ENCODE results near the gene KAZN.

KAZN gene

DNA sequence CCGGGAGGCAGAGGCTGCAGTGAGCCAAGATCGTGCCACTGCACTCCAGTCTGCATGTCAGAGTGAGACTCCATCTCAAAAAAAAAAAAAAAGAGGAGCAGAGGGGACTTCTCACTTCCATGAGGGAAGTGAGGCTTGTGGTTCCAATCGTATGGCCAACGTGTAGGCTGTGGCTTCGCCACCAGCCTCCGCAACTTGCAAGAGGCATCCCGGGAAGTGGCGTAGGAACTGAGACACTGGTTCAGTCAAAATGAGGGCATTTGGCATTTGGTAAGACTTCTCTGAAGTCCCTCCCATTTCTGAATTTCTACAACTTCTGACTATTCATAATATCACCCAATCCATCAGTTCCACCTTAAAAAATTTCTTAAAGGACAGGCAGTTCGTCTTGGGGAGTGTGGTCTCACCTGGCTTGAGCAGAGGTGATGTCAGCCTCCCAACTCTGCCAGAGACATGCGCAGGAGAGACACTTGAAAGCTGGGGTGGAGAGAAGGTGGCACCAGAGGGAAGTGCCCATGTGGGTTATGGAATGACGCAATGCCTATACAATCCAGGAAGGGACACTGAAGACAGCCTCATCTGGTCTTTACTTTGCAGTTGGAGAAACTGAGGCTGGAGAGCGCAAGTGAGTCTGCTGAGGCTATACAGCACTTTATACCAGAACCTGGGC, 17.2 kb downstream of the KAZN start:
- no peak for DNase-seq

DNA sequence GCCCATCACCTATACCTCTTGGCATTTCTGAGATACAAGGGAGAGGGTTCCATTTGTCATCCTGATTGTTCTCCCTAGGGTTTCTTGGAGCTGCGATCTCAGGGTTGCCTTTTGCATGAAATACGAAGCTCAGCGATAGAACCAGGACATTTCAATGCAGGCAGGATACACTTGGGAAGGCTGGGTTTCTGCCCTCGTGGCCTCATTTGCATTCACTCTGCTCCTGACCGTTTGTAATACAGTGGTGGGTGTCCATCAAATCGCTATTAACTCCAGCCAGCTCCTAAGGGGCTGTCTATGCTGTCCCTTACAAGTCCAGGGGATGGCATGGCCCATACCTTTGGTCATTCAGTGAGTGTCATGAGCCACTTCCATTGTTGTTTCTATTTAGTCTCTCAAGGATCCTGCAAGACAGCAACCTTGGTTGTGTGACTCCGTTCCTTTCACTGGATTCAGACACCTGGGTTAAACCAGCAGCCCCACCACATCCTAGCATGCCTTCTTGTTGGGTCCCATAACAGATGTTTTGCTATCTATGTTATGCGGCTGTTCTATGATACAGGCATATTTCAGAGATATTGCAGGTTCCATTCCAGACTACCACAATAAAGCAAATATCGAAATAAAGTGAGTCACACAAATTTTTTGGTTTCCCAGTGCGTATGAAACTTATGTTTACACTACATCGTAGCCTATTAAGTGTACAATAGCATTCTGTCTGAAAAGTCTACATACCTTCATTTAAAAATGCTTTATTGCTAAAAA, 18.3 kb downstream of the KAZN start:
- no peak for DNase-seq

DNA sequence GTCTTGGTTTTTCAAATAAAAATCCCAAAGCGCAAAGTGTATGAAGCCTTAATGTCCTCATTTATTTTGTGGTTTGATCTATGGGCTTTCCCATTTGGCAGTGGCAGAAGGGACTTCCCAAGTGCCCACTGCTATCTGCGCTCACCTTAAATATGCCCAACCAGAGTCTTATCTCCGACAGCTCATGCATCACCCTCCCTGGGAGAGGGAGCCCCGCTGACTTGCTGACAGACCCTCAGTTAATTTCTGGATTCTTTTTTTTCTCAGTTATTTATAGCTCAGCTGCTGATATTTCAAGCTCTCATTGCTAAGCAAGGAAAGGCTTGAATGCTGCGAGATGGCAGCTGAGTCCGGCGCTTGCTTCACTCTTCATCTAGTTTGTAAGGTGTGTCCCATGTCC, 19.3 kb downstream of the KAZN start:
- DNase-seq, result no peak

DNA sequence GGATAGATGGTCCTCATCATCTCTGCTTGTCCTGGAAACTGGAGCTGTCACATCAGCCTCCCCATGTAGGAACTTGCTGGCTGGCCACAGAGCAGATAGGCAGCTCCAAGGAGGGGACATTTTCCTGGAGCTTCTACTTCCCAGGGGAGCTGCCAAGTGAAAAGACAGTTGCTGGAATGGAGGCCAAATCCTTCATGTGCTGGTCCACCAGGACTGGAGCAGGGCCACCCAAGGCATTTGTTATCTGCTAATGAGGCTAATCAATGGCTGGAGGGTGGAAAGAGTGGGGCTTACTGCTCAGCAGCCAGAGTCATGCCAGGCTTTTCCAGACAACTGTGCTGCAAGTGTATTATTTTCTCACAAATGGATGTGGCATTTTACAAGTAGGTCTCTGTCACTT, 22.5 kb downstream of the KAZN start:
- no peak for DNase-seq

DNA sequence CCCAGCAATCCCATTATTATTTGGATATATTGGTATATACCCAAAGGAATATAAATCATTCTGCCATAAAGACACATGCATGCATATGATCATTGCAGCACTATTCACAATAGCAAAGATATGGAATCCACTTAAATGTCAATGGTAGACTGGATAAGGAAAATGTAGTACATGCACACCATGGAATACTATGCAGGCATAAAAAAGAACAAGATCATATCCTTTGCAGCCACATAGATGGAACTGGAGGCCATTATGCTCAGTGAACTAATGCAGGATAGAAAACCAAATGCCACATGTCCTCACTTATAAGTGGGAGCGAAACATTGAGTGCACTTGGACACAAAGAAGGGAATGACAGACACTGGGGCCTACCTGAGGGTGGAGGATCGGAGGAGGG, 24.6 kb downstream of the KAZN start:
- no peak for DNase-seq

- DNase-seq, result no peak
Observed at GRCh38 chr1:14624941-14625340, 26.5 kb downstream of the KAZN start.

DNA sequence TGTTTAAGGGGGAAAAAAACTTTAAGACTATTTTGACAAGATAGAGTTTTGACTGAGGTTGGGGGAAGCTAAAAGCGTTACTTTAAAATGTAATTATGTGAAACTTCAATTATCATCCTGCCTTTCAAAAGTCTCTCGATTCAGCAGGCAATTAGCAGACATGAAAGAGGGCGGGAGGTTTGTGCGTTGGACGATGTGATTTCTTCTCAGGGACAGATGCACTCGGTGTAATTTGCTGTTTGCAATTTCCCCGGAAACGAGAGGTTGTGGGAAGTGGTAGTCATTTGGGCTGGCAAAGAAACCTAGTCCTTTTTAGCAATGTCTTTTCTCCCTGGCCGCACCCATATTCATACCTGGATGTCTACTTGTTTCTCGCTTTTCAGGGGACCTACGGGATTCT, 27.1 kb downstream of the KAZN start:
- no peak for DNase-seq

- DNase-seq, result no peak
Observed at GRCh38 chr1:14625996-14626395, 27.5 kb downstream of the KAZN start.

- no peak for DNase-seq
Observed at GRCh38 chr1:14626869-14627607, 28.6 kb downstream of the KAZN start.

GRCh38 chr1:14627608-14628489, 29.4 kb downstream of the KAZN start:
- DNase-seq, result no peak

GRCh38 chr1:14629363-14630014, 31.0 kb downstream of the KAZN start:
- DNase-seq, result no peak

GRCh38 chr1:14630986-14631385, 32.5 kb downstream of the KAZN start:
- DNase-seq, result no peak

- DNase-seq, result no peak
Observed at GRCh38 chr1:14631421-14631820, 32.9 kb downstream of the KAZN start.

GRCh38 chr1:14634486-14634885, 36.0 kb downstream of the KAZN start:
- no peak for DNase-seq

GRCh38 chr1:14635421-14635820, 36.9 kb downstream of the KAZN start:
- no peak for DNase-seq

DNA sequence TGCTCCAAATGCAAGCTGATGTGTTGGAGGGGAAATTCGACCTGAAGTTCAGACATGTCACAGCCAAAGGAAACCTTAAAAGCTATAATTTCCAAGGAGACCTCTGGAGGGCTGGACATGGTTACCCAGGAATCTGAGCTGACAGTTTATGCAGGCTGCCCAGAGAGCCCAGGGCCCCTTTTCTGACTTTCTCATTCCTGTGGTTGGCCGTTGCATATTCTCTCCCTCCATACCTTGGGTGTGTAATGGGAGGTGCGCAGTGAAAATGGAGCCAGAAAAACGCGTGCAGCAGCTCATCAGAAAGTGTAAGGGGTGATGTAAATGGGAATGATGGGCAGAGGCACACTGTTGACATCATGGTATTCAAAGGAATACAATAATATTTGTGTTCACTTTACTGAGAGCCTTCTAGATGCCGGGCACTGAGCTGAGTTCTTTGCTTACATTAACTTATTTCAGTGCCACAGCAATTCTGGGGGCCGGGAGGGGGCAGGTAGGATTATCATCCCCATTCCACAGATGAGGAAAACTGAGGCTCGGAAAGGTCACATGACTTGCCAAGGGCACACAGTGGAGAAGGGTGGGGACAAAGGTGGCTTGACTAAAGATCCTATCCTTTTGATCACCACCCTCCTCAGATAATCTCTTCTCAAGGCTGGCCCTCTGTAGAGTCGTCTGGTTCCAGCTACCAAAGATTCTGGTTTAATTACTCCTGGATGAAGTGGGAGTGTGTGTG, 38.6 kb downstream of the KAZN start:
- DNase-seq, result no peak

GRCh38 chr1:14639291-14640050, 41.0 kb downstream of the KAZN start:
- no peak for DNase-seq

GRCh38 chr1:14642712-14643111, 44.2 kb downstream of the KAZN start:
- DNase-seq, result no peak

- DNase-seq, result no peak
Observed at GRCh38 chr1:14646973-14647372, 48.5 kb downstream of the KAZN start.

- no peak for DNase-seq
Observed at GRCh38 chr1:14647777-14648176, 49.3 kb downstream of the KAZN start.

DNA sequence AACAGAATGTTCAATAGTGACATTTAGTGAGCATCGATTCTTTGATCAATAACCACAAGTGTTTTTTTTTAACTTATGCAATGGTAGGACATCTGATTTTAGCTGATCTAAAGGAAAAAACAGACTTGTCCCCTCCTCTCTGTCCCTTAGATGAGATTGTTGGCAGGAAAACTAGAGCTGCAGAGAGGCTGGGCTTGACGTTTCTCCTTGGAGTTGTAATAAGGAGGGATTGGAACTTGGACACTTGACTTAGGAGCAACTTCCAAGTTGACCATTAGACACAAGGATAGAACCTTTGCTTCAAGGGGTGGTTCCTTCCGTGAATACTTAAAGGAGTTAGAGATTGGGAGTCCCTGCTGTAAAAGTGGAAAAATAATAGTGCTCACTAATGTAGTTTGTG, 49.9 kb downstream of the KAZN start:
- no peak for DNase-seq

Data from NCI-H345 (cell line).